ENCODE measurements around the gene CLNK.

CLNK gene

GRCh38 chr4:10554121-10554520, 130.4 kb downstream of the CLNK start:
- TF ChIP-seq, protein P1, sequence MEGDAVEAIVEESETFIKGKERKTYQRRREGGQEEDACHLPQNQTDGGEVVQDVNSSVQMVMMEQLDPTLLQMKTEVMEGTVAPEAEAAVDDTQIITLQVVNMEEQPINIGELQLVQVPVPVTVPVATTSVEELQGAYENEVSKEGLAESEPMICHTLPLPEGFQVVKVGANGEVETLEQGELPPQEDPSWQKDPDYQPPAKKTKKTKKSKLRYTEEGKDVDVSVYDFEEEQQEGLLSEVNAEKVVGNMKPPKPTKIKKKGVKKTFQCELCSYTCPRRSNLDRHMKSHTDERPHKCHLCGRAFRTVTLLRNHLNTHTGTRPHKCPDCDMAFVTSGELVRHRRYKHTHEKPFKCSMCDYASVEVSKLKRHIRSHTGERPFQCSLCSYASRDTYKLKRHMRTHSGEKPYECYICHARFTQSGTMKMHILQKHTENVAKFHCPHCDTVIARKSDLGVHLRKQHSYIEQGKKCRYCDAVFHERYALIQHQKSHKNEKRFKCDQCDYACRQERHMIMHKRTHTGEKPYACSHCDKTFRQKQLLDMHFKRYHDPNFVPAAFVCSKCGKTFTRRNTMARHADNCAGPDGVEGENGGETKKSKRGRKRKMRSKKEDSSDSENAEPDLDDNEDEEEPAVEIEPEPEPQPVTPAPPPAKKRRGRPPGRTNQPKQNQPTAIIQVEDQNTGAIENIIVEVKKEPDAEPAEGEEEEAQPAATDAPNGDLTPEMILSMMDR (conservative IDR thresholded peaks at IDR 0.05; ENCODE audit: control insufficient read depth, insufficient read depth, low read depth, low read length): no peak
- H3K4me3 ChIP-seq (ENCODE audit: control insufficient read depth, low read depth, low read length): no peak overlapping the region
- DNase-seq (ENCODE audit: low read depth): no peak

GRCh38 chr4:10552591-10553280, 131.8 kb downstream of the CLNK start:
- DNase-seq (ENCODE audit: low read depth): no peak
- H3K4me3 ChIP-seq (ENCODE audit: control insufficient read depth, low read depth, low read length): no peak overlapping the region
- TF ChIP-seq, protein P1 (conservative IDR thresholded peaks at IDR 0.05; ENCODE audit: control insufficient read depth, insufficient read depth, low read depth, low read length): no peak

GRCh38 chr4:10535912-10536311, 148.7 kb downstream of the CLNK start:
- H3K4me3 ChIP-seq (ENCODE audit: control insufficient read depth, low read depth, low read length): no peak overlapping the region
- DNase-seq (ENCODE audit: low read depth): no peak
- TF ChIP-seq, protein P1 (conservative IDR thresholded peaks at IDR 0.05; ENCODE audit: control insufficient read depth, insufficient read depth, low read depth, low read length): no peak

DNA sequence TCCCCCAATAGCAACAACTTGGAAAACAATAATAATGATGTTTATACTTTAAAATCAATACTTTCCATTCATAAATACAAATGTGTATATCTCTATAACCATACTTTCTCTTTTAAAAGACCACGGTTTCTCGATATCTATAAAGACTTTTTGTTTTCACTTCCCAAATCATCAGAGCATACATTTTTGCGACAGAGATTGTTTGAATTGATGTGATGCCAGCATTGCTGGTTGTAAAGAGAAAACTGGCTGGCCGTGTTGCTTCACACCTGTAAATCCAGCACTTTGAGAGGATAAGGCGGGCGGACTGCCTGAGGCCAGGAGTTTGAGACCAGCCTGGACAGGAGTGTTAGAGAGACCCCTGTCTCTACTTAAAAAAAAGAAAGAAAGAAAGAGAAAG, 149.7 kb downstream of the CLNK start:
- no peak overlapping the region for H3K4me3 ChIP-seq (ENCODE audit: control insufficient read depth, low read depth, low read length)
- DNase-seq (ENCODE audit: low read depth): no peak
- TF ChIP-seq, protein P1 (conservative IDR thresholded peaks at IDR 0.05; ENCODE audit: control insufficient read depth, insufficient read depth, low read depth, low read length): no peak

- TF ChIP-seq, protein P1 (conservative IDR thresholded peaks at IDR 0.05; ENCODE audit: control insufficient read depth, insufficient read depth, low read depth, low read length): no peak
- DNase-seq (ENCODE audit: low read depth): no peak
- no peak overlapping the region for H3K4me3 ChIP-seq (ENCODE audit: control insufficient read depth, low read depth, low read length)
These were observed 152.4 kb downstream of the CLNK start for GRCh38 chr4:10532155-10532554.

DNA sequence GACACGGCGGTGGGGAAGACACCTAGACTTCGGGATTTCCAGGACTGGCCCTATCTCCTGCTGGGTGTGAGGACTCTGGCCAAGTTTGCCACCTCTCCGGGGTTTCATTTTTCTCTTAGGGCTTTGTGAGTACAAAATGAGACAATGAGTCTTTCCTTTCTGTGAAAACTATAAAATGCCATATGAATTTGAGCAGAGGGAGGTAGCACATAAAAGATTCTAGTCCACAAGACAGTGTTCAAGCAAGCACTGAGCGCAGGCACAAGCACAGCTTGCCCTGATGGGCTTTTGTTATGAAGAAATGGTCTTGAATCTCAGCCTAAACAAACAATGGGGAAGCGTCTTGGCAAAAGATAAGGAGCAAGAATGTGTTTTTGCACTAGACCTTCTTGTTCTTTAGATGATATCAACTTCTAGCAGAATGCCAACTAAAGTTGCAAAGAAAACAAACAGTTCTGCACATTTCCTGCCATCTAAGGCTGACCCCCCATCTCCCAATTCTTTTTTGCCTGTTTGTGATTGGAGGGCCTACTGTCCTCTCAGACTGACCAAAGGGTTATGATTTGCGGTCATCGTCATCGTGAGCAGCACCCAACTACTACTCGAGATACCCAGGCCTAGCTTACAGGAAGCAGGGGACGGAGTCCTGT, 154.3 kb downstream of the CLNK start:
- no peak for DNase-seq (ENCODE audit: low read depth)
- TF ChIP-seq, protein P1 (conservative IDR thresholded peaks at IDR 0.05; ENCODE audit: control insufficient read depth, insufficient read depth, low read depth, low read length): no peak
- no peak overlapping the region for H3K4me3 ChIP-seq (ENCODE audit: control insufficient read depth, low read depth, low read length)
